ENCODE measurements around the gene ZNF766. TPM values are rescaled to one million over a fixed set of nuclear protein-coding genes. Genes with fewer than 3 reads are reported as not detected.
"Not testable (repeated sequence)": the region's sequence is repeated elsewhere in the genome, so short reads cannot be mapped to it uniquely, and the experiment has no call there.

ZNF766 gene
- total RNA-seq, 4 donors from 2014 or later, result 7.7 to 11.4 (median 9.0) TPM

DNA sequence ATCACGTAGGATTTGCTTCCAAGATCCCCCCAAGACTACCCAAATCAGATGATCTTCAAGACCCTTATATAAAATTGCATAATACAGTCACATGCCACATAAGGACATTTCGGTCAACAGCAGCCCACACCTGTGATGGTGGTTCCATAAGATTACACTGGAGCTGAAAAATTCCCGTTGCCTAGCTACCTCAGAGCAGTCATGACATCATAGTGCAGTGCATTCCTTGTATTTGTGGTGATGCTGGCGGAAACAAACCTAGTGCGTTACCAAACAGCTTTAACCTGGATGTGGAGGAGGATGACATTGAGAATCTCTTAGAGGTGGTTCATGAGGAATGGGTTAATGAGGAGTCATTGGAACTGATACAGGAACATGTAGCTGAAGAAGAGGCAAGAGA is 4.8 kb downstream of the ZNF766 start:
- 73 to 96% methylated on average over 5 of the region's 5 CpGs for WGBS, 2 donors
- Histone ChIP-seq H3K4me1 (peaks cover 0 to 28% (median 6%) of the 10 kb centered on the region in 4 donors), H3K4me3 (no peak overlapping the region), H3K9me3 (peaks cover 0 to 13% (median 0%) of the 10 kb centered on the region in 4 donors), H3K27ac (no peak overlapping the region), H3K36me3 (peaks cover 0 to 72% (median 0%) of the 10 kb centered on the region in 3 donors), H3K27me3 (no peaks in the 10 kb centered on the region)
- no peak for DNase-seq (ENCODE audit: low spot score in 2 of 2)
- TF ChIP-seq POLR2A (IDR thresholded peaks at IDR 0.05), result no peak

- Histone ChIP-seq H3K27ac (no peak overlapping the region), H3K9me3 (peaks cover 0 to 27% (median 0%) of the 10 kb centered on the region in 4 donors), H3K27me3 (no peaks in the 10 kb centered on the region), H3K36me3 (peaks cover 0 to 85% (median 0%) of the 10 kb centered on the region in 3 donors), H3K4me1 (peaks cover 0 to 19% (median 3%) of the 10 kb centered on the region in 4 donors), H3K4me3 (no peak overlapping the region)
- DNase-seq (ENCODE audit: low spot score in 2 of 2), result no peak
- TF ChIP-seq, protein P1, sequence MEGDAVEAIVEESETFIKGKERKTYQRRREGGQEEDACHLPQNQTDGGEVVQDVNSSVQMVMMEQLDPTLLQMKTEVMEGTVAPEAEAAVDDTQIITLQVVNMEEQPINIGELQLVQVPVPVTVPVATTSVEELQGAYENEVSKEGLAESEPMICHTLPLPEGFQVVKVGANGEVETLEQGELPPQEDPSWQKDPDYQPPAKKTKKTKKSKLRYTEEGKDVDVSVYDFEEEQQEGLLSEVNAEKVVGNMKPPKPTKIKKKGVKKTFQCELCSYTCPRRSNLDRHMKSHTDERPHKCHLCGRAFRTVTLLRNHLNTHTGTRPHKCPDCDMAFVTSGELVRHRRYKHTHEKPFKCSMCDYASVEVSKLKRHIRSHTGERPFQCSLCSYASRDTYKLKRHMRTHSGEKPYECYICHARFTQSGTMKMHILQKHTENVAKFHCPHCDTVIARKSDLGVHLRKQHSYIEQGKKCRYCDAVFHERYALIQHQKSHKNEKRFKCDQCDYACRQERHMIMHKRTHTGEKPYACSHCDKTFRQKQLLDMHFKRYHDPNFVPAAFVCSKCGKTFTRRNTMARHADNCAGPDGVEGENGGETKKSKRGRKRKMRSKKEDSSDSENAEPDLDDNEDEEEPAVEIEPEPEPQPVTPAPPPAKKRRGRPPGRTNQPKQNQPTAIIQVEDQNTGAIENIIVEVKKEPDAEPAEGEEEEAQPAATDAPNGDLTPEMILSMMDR (IDR thresholded peaks at IDR 0.05), result no peak
- no peak for TF ChIP-seq EP300 (IDR thresholded peaks at IDR 0.05)
- TF ChIP-seq POLR2A (IDR thresholded peaks at IDR 0.05), result no peak
- 88 to 96% methylated on average over 5 of the region's 5 CpGs for WGBS, 2 donors
These were observed 6.6 kb downstream of the ZNF766 start for GRCh38 chr19:52275988-52276387.

DNA sequence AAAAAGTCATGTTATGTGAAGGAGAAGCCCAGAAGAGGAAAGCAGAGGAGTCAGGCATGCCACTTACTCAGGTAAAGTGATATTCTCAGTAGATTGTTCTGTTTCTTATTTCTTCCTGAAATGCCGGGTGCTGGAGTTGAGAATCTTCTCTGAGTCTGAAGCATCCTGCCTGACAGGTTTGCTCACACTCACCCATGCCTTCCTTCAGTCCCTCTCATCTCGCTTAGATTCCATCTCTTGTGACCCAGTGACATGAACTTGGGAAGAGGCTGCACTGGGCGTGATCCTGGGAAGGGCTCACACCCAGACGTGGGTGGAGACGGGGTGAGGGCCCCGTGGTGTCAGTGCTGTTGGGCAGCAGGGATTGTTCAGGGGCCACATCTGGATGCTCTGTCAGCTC is 8.1 kb downstream of the ZNF766 start:
- 86 to 90% methylated on average over 6 of the region's 6 CpGs for WGBS, 2 donors
- Histone ChIP-seq H3K36me3 (peaks cover 0 to 90% (median 0%) of the 10 kb centered on the region in 3 donors), H3K9me3 (peaks cover 0 to 34% (median 0%) of the 10 kb centered on the region in 4 donors), H3K27me3 (no peaks in the 10 kb centered on the region), H3K27ac (no peak overlapping the region), H3K4me1 (peaks cover 0 to 11% (median 0%) of the 10 kb centered on the region in 4 donors), H3K4me3 (no peak overlapping the region)
- TF ChIP-seq POLR2A (IDR thresholded peaks at IDR 0.05), result no peak
- TF ChIP-seq EP300 (IDR thresholded peaks at IDR 0.05), result no peak
- TF ChIP-seq, protein P1 (IDR thresholded peaks at IDR 0.05), result no peak
- no peak for DNase-seq (ENCODE audit: low spot score in 2 of 2)

DNA sequence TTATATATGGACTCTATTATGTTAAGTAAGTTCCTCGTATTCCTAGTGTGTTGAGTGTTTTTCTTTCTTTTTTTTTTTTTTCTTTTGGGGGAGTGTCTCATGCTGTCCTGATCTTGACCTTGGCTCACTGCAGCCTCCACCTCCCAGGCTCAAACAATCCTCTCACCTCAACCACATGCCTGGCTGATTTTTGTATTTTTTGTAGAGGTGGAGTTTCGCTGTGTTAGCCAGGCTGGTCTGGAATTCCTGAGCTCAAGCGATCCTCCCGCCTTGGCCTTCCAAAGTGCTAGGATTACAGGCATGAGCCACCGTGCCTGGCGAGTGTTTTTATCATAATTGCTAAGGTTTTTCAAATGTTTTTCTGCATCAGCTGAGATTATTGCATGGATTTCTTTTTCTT is 16.9 kb downstream of the ZNF766 start:
- H3K27me3 ChIP-seq, result no peaks in the 10 kb centered on the region
- TF ChIP-seq EP300 (IDR thresholded peaks at IDR 0.05), result no peak
- no peak for TF ChIP-seq POLR2A (IDR thresholded peaks at IDR 0.05)
- TF ChIP-seq, protein P1 (IDR thresholded peaks at IDR 0.05), result no peak
- H3K4me1 ChIP-seq, result no peaks in the 10 kb centered on the region
- 95 to 96% methylated on average over 6 of the region's 6 CpGs for WGBS, 2 donors
- no peak overlapping the region for H3K27ac ChIP-seq
- peaks cover 0 to 69% (median 0%) of the 10 kb centered on the region in 4 donors for H3K9me3 ChIP-seq
- DNase-seq (ENCODE audit: low spot score in 2 of 2), result no peak
- peaks cover 11 to 100% (median 32%) of the 10 kb centered on the region in 3 donors for H3K36me3 ChIP-seq
- H3K4me3 ChIP-seq, result no peak overlapping the region

DNA sequence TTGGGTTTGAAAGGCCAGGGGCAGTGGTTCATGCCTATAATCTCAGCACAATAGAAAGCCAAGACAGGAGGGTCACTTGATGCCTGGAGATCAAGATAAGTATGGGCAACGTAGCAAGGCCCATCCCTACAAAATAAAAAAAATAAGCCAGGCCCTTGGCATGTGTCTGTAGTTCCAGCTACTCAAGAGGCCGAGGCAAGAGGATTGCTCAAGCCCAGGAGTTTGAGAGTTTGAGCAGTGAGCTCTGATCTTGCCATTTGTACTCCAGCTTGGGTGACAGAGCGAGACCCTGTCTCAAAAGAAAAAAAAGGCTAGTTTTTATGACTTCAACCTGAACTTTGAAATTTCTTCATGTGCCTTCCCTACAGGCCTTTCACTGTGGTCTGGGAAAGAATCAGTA is 22.4 kb downstream of the ZNF766 start:
- peaks cover 9 to 67% (median 13%) of the 10 kb centered on the region in 3 donors for H3K36me3 ChIP-seq
- H3K27ac ChIP-seq, result no peak overlapping the region
- peaks cover 0 to 7% (median 3%) of the 10 kb centered on the region in 4 donors for H3K4me1 ChIP-seq
- peaks cover 0 to 57% (median 0%) of the 10 kb centered on the region in 4 donors for H3K9me3 ChIP-seq
- 87 to 90% methylated on average over 3 of the region's 3 CpGs for WGBS, 2 donors
- no peak for DNase-seq (ENCODE audit: low spot score in 2 of 2)
- H3K27me3 ChIP-seq, result no peaks in the 10 kb centered on the region
- H3K4me3 ChIP-seq, result no peak overlapping the region
- no peak for TF ChIP-seq POLR2A (IDR thresholded peaks at IDR 0.05)

DNA sequence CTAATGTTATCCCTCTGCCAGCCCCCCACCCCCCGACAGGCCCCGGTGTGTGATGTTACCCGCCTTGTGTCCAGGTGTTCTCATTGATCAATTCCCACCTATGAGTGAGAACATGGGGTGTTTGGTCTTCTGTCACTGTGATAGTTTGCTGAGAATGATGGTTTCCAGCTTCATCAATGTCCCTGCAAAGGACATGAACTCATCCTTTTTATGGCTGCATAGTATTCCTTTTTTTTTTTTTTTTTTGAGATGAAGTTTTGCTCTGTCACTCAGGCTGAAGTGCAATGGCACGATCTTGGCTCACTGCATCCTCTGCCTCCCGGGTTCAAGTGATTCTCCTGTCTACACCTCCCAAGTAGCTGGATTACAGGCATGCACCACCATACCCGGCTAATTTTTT is 23.6 kb downstream of the ZNF766 start:
- not testable (repeated sequence) for H3K4me3 ChIP-seq; H3K27ac ChIP-seq; DNase-seq (ENCODE audit: low spot score in 2 of 2); H3K27me3 ChIP-seq
- 92 to 97% methylated on average over 6 of the region's 6 CpGs for WGBS, 2 donors
- Histone ChIP-seq H3K36me3 (peaks cover 9 to 55% (median 13%) of the 10 kb centered on the region in 3 donors), H3K4me1 (peaks cover 0 to 12% (median 6%) of the 10 kb centered on the region in 4 donors), H3K9me3 (peaks cover 0 to 46% (median 0%) of the 10 kb centered on the region in 4 donors)
